K562 (cell line): Measurements from ENCODE around the gene PAFAH1B2. TPM values are rescaled to one million over a fixed set of nuclear protein-coding genes. Genes with fewer than 3 reads are reported as not detected.

Source experiments
- ATAC-seq: fragments of 200-7000 bp; cut with Tn5 transposase; 3 replicates; pipeline ENCODE4 v1.9.1; 2020; ENCODE audit warnings: moderate library complexity
- BruUV-seq: library from RNA; stranded (reverse); fragments of 400-500 nt; replicated peaks from 2 replicates; lab custom pipeline; 2021; lab: Mats Ljungman, UMichigan
- CTCF ChIA-PET: fragments of 300-600 bp; formaldehyde crosslinking; extraction: SDS; loops from one replicate; lab custom pipeline; 2021; ENCODE audit warnings: low intra/inter-chr PET ratio; lab: Yijun Ruan, JAX
- POLR2A ChIA-PET: fragments of 300-600, 350-650 bp; sonication (Branson Sonifier 250); formaldehyde crosslinking; extraction: SDS; loops from one replicate; lab custom pipeline; 2021; ENCODE audit warnings: antibody characterized with exemption, inconsistent platforms; lab: Yijun Ruan, JAX
- DNase-seq, 4 experiments: peaks; one replicate each; pipeline versions ENCODE4 v3.0.0 to v3.0.0-alpha.2; 2011 to 2018; ENCODE audit warnings: low spot score in 3 of 4, mixed read lengths in 3 of 4; ENCODE audit errors: extremely low read depth in 1 of 4
- FAIRE-seq: peaks from 2 replicates; lab custom pipeline; 2011; peaks lifted over from hg19 to GRCh38; lab: Jason Lieb, UNC
- H2AFZ ChIP-seq: 2 replicates; pipeline ENCODE4 v1.6.0; 2011; ENCODE audit warnings: low read depth, low read length, control low read depth, inconsistent platforms
- H3K27ac ChIP-seq: fragments of 200-600 bp; 3 replicates; pipeline ENCODE4 v1.8.0; 2011; ENCODE audit warnings: low read depth, mild to moderate bottlenecking, control low read depth, inconsistent platforms, low read length, moderate library complexity, mixed read lengths; ENCODE audit errors: extremely low read depth
- H3K27me3 ChIP-seq, 2 experiments: fragments of 300-600 bp in 1 of 2; 2 replicates in 1 of 2; 3 replicates in 1 of 2; pipeline versions ENCODE4 v1.6.0 to v1.8.0; 2011; ENCODE audit warnings: inconsistent platforms in 2 of 2, low read length in 2 of 2, mild to moderate bottlenecking in 1 of 2, mixed read lengths in 1 of 2, moderate library complexity in 1 of 2; ENCODE audit not compliant: control insufficient read depth in 2 of 2, insufficient read depth in 2 of 2
- H3K36me3 ChIP-seq: fragments of 300-600 bp; 3 replicates; pipeline ENCODE4 v1.8.0; 2011; ENCODE audit warnings: mild to moderate bottlenecking, low read length, inconsistent platforms; ENCODE audit not compliant: control insufficient read depth, insufficient read depth
- H3K4me1 ChIP-seq, 2 experiments: fragments of 200-600 bp in 1 of 2; replicated peaks in 1 of 2; 2 replicates in 1 of 2; 3 replicates in 1 of 2; pipeline versions ENCODE4 v1.5.1 to v1.8.0; 2011; ENCODE audit warnings: inconsistent platforms in 2 of 2, low read length in 2 of 2, mild to moderate bottlenecking in 1 of 2, mixed read lengths in 1 of 2, moderate library complexity in 1 of 2; ENCODE audit not compliant: control insufficient read depth in 2 of 2, insufficient read depth in 2 of 2
- H3K4me2 ChIP-seq: 2 replicates; pipeline ENCODE4 v1.6.1; 2011; ENCODE audit warnings: low read length, control low read depth, inconsistent platforms, mixed read lengths; ENCODE audit not compliant: insufficient read depth
- H3K4me3 ChIP-seq: fragments of 200-600 bp; sonication (generic), shearing (Covaris generic); 2 replicates; pipeline ENCODE4 v1.5.1; 2016; ENCODE audit warnings: control low read depth, inconsistent platforms
- H3K79me2 ChIP-seq: fragments of 200-600 bp; 3 replicates; pipeline ENCODE4 v1.8.0; 2011; ENCODE audit warnings: low read length, inconsistent platforms; ENCODE audit not compliant: control insufficient read depth, insufficient read depth
- H3K9ac ChIP-seq, 2 experiments: 2 replicates each; pipeline versions ENCODE4 v1.6.0 to v1.6.1; 2011; ENCODE audit warnings: low read depth in 2 of 2, low read length in 2 of 2, control low read depth in 1 of 2, inconsistent platforms in 1 of 2, mild to moderate bottlenecking in 1 of 2, mixed read lengths in 1 of 2; ENCODE audit not compliant: insufficient read depth in 1 of 2
- H3K9me1 ChIP-seq: one replicate; pipeline ENCODE4 v1.6.0; 2011; ENCODE audit warnings: inconsistent platforms, mild to moderate bottlenecking, low read length, moderate library complexity; ENCODE audit not compliant: control insufficient read depth, insufficient read depth
- H3K9me3 ChIP-seq: replicated peaks from 2 replicates; pipeline ENCODE4 v1.5.1; 2011; ENCODE audit warnings: low read depth, low read length, inconsistent platforms; ENCODE audit not compliant: control insufficient read depth, insufficient read depth
- H4K20me1 ChIP-seq: replicated peaks from 2 replicates; pipeline ENCODE4 v1.6.1; 2011; ENCODE audit warnings: low read length, inconsistent platforms, mixed read lengths; ENCODE audit not compliant: control insufficient read depth, insufficient read depth
- CCAR2 ChIP-seq: fragments of 200-400 bp; formaldehyde crosslinking; IDR thresholded peaks from 2 replicates; pipeline ENCODE4 v1.6.1; 2017; ENCODE audit warnings: mild to moderate bottlenecking, low read depth, low read length
- GABPA ChIP-seq: fragments of 200-800 bp; sonication (Bioruptor generic); conservative IDR thresholded peaks from 2 replicates; pipeline ENCODE4 v1.6.1; 2016; ENCODE audit warnings: low read depth, missing genetic modification characterization, missing compliant biosample characterization
- KDM4B ChIP-seq, 2 experiments: fragments of 450-650 bp in 1 of 2; sonication (generic) in 1 of 2; IDR thresholded peaks; 2 replicates each; pipeline ENCODE4 v1.6.1; 2016 to 2017; ENCODE audit warnings: borderline replicate concordance in 2 of 2, antibody characterized with exemption in 1 of 2, low read depth in 1 of 2, mild to moderate bottlenecking in 1 of 2
- KDM5B ChIP-seq: fragments of 200-600 bp; sonication (generic); IDR thresholded peaks from 2 replicates; pipeline ENCODE4 v1.6.1; 2012; ENCODE audit warnings: low read depth, mild to moderate bottlenecking, moderate library complexity, low read length, control low read depth, inconsistent platforms; ENCODE audit not compliant: insufficient replicate concordance
- RHOXF2B ChIP-seq: fragments of 250-450 bp; sonication (Bioruptor Pico); conservative IDR thresholded peaks from 2 replicates; pipeline ENCODE4 v1.5.1; 2021
- SMARCE1 ChIP-seq: fragments of 450-650 bp; IDR thresholded peaks from 2 replicates; pipeline ENCODE4 v1.7.1; 2016; ENCODE audit warnings: mild to moderate bottlenecking
- TBP ChIP-seq: optimal IDR thresholded peaks from 2 replicates; pipeline ENCODE3; 2011; ENCODE audit warnings: low read depth, low read length, improper control_type of control experiment
- TOE1 ChIP-seq, 2 experiments: fragments of 450-650 bp in 1 of 2; sonication (generic) in 1 of 2; formaldehyde crosslinking in 1 of 2; IDR thresholded peaks; 2 replicates each; pipeline versions ENCODE4 v1.7.1 to v1.8.0; 2016 to 2022; ENCODE audit warnings: borderline replicate concordance in 2 of 2, mild to moderate bottlenecking in 2 of 2, antibody characterized with exemption in 1 of 2, inconsistent platforms in 1 of 2, low read depth in 1 of 2, missing genetic modification reagents in 1 of 2, moderate library complexity in 1 of 2
- WHSC1 ChIP-seq: IDR thresholded peaks from one replicate; pipeline ENCODE4 v1.6.1; 2012; ENCODE audit warnings: low read length, control low read depth, inconsistent platforms
- WGBS: fragments of 100-300 bp; shearing (Covaris generic); methylation state at CpG from one replicate; pipeline ENCODE4 v1.1.6; 2016; ENCODE audit warnings: low coverage, mixed read lengths; ENCODE audit not compliant: insufficient coverage; ENCODE audit errors: missing lambda C conversion rate; 5-methylcytosine and 5-hydroxymethylcytosine counted together
- in situ Hi-C: fragments of 300-500 bp; cut with MboI; formaldehyde crosslinking; loops from 4 replicates; pipeline ENCODE4 v1.15.0; 2018; ENCODE audit warnings: inconsistent platforms, mixed read lengths
- intact Hi-C: fragments of 100-400 bp; cut with micrococcal nuclease; formaldehyde crosslinking; loops from 2 replicates; pipeline ENCODE4 v1.14.2; 2022
- polyA plus RNA-seq, 8 experiments: library from polyadenylated mRNA; depleted of rRNA in 4 of 8; stranded (reverse) in 5 of 8; unstranded in 3 of 8; fragments of >200 nt; fragmentation: Nextera tagmentation in 2 of 8; fragmentation: Illumina TruSeq in 1 of 8; extraction: Ambion mirVana in 2 of 8; extraction: Trizol in 1 of 8; gene quantifications; 2 replicates each; pipeline versions ENCODE4 v1.2.1 to v1.2.3, GENCODE V29; 2011 to 2014; ENCODE audit warnings: inconsistent platforms in 1 of 8, missing spikeins in 1 of 8
- total RNA-seq, 7 experiments: library from RNA; depleted of rRNA in 6 of 7; stranded (reverse); fragments of >200 nt in 6 of 7; fragmentation: Illumina TruSeq in 2 of 7; extraction: Trizol in 2 of 7; gene quantifications; 2 replicates each; pipeline versions ENCODE4 v1.2.1 to v1.2.3, GENCODE V29; 2011 to 2021; ENCODE audit warnings: low replicate concordance in 1 of 7
- TF ChIP-seq, protein P1 (sequence below), 3 experiments: IDR thresholded peaks in 2 of 3; conservative IDR thresholded peaks in 1 of 3; 2 replicates each; pipeline ENCODE4 v1.5.1; 2011 to 2012; ENCODE audit warnings: low read length in 3 of 3, mild to moderate bottlenecking in 3 of 3, control low read depth in 2 of 3, improper control_type of control experiment in 1 of 3, inconsistent platforms in 1 of 3, low read depth in 1 of 3, mixed read lengths in 1 of 3, moderate library complexity in 1 of 3; ENCODE audit not compliant: insufficient read depth in 2 of 3
- TF ChIP-seq, protein P2 (sequence below): sonication (generic); formaldehyde crosslinking; IDR thresholded peaks from 2 replicates; pipeline ENCODE4 v1.8.1; 2023; ENCODE audit warnings: mild to moderate bottlenecking, missing genetic modification reagents
- TF ChIP-seq, protein P3 (sequence below): sonication (generic); formaldehyde crosslinking; IDR thresholded peaks from 2 replicates; pipeline ENCODE4 v1.8.0; 2023; ENCODE audit warnings: mild to moderate bottlenecking, missing genetic modification reagents
- TF ChIP-seq, protein P4 (sequence below): fragments of 450-650 bp; IDR thresholded peaks from 2 replicates; pipeline ENCODE4 v1.6.1; 2017; ENCODE audit warnings: antibody characterized with exemption

PAFAH1B2 gene
- total and polyA plus RNA-seq, 9 of the 15 experiments (the other 6 are each of a cell fraction or from before 2014, with no cell fraction given): 27.8 to 94.7 (median 64.9) TPM

DNA sequence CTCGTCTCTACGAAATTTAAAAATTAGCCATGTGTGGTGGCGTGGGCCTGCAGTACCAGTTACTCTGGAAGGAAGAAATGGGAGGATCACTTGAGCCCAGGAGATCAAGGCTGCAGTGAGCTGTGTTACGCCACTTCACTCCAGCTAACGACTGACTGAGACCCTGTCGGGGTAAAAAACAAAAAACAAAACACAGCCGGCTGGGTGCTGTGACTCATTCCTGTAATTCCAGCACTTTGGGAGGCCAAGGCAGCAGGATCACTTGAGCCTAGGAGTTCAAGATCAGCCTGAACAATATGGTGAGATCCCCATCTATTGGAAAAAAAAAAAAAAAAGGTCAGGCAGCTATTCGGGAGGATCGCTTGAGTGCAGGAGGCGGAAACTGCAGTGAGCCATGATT lies 2.4 kb downstream of the PAFAH1B2 start:
- H2AFZ ChIP-seq: no peak overlapping the region
- H3K4me3 ChIP-seq: no peak overlapping the region
- FAIRE-seq (no peak), DNase-seq (no peak), ATAC-seq (no peak)
- BruUV-seq: no TSS peak
- H3K36me3 ChIP-seq: peaks cover 43% of the 10 kb centered on the region
- H3K79me2 ChIP-seq: peaks cover 77% of the 10 kb centered on the region
- H3K9me3 ChIP-seq: no peaks in the 10 kb centered on the region
- in situ Hi-C loops: no loop called here
- H3K9ac ChIP-seq: peak overlapping the region in 1 of 2 experiments; percentile 50; a peak in 2 of 4 replicates
- TF ChIP-seq GABPA (tag) (no peak), WHSC1 (no peak), RHOXF2B (CRISPR knock-in tag) (no peak), CCAR2 (no peak), SMARCE1 (no peak), KDM5B (no peak), TOE1 (IDR thresholded peaks at IDR 0.05; ENCODE audit: borderline replicate concordance) (no peak), TOE1 (CRISPR knock-in tag; IDR thresholded peaks at IDR 0.05; ENCODE audit: borderline replicate concordance, low read depth) (no peak), KDM4B (IDR thresholded peaks at IDR 0.05; ENCODE audit: borderline replicate concordance in 2 of 2, low read depth in 1 of 2) (no peak), TBP (no peak)
- TF ChIP-seq, protein P1, sequence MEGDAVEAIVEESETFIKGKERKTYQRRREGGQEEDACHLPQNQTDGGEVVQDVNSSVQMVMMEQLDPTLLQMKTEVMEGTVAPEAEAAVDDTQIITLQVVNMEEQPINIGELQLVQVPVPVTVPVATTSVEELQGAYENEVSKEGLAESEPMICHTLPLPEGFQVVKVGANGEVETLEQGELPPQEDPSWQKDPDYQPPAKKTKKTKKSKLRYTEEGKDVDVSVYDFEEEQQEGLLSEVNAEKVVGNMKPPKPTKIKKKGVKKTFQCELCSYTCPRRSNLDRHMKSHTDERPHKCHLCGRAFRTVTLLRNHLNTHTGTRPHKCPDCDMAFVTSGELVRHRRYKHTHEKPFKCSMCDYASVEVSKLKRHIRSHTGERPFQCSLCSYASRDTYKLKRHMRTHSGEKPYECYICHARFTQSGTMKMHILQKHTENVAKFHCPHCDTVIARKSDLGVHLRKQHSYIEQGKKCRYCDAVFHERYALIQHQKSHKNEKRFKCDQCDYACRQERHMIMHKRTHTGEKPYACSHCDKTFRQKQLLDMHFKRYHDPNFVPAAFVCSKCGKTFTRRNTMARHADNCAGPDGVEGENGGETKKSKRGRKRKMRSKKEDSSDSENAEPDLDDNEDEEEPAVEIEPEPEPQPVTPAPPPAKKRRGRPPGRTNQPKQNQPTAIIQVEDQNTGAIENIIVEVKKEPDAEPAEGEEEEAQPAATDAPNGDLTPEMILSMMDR (IDR thresholded peaks at IDR 0.05 in 2 of 3, conservative IDR thresholded peaks at IDR 0.05 in 1 of 3; ENCODE audit: insufficient read depth in 2 of 3, low read depth in 1 of 3, low read length in 3 of 3): no peak
- TF ChIP-seq, protein P2, sequence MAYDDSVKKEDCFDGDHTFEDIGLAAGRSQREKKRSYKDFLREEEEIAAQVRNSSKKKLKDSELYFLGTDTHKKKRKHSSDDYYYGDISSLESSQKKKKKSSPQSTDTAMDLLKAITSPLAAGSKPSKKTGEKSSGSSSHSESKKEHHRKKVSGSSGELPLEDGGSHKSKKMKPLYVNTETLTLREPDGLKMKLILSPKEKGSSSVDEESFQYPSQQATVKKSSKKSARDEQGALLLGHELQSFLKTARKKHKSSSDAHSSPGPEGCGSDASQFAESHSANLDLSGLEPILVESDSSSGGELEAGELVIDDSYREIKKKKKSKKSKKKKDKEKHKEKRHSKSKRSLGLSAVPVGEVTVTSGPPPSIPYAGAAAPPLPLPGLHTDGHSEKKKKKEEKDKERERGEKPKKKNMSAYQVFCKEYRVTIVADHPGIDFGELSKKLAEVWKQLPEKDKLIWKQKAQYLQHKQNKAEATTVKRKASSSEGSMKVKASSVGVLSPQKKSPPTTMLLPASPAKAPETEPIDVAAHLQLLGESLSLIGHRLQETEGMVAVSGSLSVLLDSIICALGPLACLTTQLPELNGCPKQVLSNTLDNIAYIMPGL (CRISPR knock-in tag): no peak
- TF ChIP-seq, protein P3, sequence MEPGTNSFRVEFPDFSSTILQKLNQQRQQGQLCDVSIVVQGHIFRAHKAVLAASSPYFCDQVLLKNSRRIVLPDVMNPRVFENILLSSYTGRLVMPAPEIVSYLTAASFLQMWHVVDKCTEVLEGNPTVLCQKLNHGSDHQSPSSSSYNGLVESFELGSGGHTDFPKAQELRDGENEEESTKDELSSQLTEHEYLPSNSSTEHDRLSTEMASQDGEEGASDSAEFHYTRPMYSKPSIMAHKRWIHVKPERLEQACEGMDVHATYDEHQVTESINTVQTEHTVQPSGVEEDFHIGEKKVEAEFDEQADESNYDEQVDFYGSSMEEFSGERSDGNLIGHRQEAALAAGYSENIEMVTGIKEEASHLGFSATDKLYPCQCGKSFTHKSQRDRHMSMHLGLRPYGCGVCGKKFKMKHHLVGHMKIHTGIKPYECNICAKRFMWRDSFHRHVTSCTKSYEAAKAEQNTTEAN: no peak
- TF ChIP-seq, protein P4, sequence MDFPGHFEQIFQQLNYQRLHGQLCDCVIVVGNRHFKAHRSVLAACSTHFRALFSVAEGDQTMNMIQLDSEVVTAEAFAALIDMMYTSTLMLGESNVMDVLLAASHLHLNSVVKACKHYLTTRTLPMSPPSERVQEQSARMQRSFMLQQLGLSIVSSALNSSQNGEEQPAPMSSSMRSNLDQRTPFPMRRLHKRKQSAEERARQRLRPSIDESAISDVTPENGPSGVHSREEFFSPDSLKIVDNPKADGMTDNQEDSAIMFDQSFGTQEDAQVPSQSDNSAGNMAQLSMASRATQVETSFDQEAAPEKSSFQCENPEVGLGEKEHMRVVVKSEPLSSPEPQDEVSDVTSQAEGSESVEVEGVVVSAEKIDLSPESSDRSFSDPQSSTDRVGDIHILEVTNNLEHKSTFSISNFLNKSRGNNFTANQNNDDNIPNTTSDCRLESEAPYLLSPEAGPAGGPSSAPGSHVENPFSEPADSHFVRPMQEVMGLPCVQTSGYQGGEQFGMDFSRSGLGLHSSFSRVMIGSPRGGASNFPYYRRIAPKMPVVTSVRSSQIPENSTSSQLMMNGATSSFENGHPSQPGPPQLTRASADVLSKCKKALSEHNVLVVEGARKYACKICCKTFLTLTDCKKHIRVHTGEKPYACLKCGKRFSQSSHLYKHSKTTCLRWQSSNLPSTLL: no peak
- intact Hi-C loops: no loop called here
- H3K27me3 ChIP-seq: no peaks in the 10 kb centered on the region
- H3K4me2 ChIP-seq: no peak overlapping the region
- peaks cover 6% of the 10 kb centered on the region for H4K20me1 ChIP-seq
- CTCF ChIA-PET: no interaction called here
- WGBS: 73% methylated on average over 8 of the region's 10 CpGs
- H3K9me1 ChIP-seq: no peaks in the 10 kb centered on the region
- H3K4me1 ChIP-seq: peaks cover 10 to 15% of the 10 kb centered on the region in 2 experiments; a peak in 4 of 5 replicates
- POLR2A ChIA-PET: interaction anchor here (1.2 to 2.7 kb wide), 4 partner anchors 24 to 414 kb away, joined by 4 to 17 read pairs (median 4); partner anchors contain the start of gene SIDT2
- peak overlapping the region; percentile 16; the same call in 1 of the 3 replicates for H3K27ac ChIP-seq
